Transverse colon (tissue), 4 donors: ENCODE results near the gene RGS11. TPM values are rescaled to one million over a fixed set of nuclear protein-coding genes. Genes with fewer than 3 reads are reported as not detected.

Source experiments
- DNase-seq: peaks from one replicate; pipeline ENCODE4 v3.0.0-alpha.2; 2019
- H3K27ac ChIP-seq, 4 donors: fragments of 200-600 bp; sonication (generic); 2 replicates each; pipeline ENCODE4 v1.5.1; 2016 to 2018; ENCODE audit warnings: inconsistent platforms in 4 of 4
- H3K27me3 ChIP-seq: fragments of 200-600 bp; sonication (generic); 2 replicates; pipeline ENCODE4 v1.5.1; 2017; ENCODE audit warnings: inconsistent platforms
- H3K36me3 ChIP-seq, 4 donors: fragments of 200-600 bp; sonication (generic); 2 replicates each; pipeline ENCODE4 v1.5.1; 2017 to 2019; ENCODE audit warnings: inconsistent platforms in 4 of 4
- H3K4me1 ChIP-seq, 4 donors: fragments of 200-600 bp; sonication (generic); 2 replicates each; pipeline ENCODE4 v1.5.1; 2017 to 2020; ENCODE audit warnings: inconsistent platforms in 4 of 4
- H3K4me3 ChIP-seq, 4 donors: fragments of 200-600 bp; sonication (generic); 1 replicate in 1 of 4; 2 replicates in 3 of 4; pipeline versions ENCODE4 v1.5.1 to v1.6.1; 2017 to 2019; ENCODE audit warnings: inconsistent platforms in 4 of 4
- H3K9me3 ChIP-seq, 2 donors: fragments of 200-600 bp; sonication (generic); 2 replicates each; pipeline ENCODE4 v1.5.1; 2017 to 2019; ENCODE audit warnings: inconsistent platforms in 2 of 2
- EP300 ChIP-seq: sonication (generic); formaldehyde crosslinking; IDR thresholded peaks from one replicate; pipeline ENCODE4 v1.6.1; 2017; ENCODE audit warnings: antibody characterized with exemption, low read depth
- POLR2A ChIP-seq: fragments of 450-650 bp; IDR thresholded peaks from one replicate; pipeline ENCODE4 v1.6.1; 2016; ENCODE audit warnings: antibody characterized with exemption, mild to moderate bottlenecking, moderate library complexity
- POLR2AphosphoS5 ChIP-seq, 3 donors: sonication (generic); formaldehyde crosslinking; IDR thresholded peaks; one replicate each; pipeline ENCODE4 v1.6.1; 2016; ENCODE audit warnings: antibody characterized with exemption in 3 of 3
- WGBS, 2 donors: methylation state at CpG; one replicate each; pipeline ENCODE4 v1.1.5; 2018; ENCODE audit warnings: low coverage in 1 of 2; 5-methylcytosine and 5-hydroxymethylcytosine counted together
- in situ Hi-C, 4 donors: fragments of 200-750 bp; cut with MboI; loops; one replicate each; pipeline versions ENCODE4 v1.15.0 to v1.15.1; 2017; ENCODE audit warnings: low sequenced_read_pairs in 3 of 4, low pct_ligation_motif_present in 1 of 4, low pct_unique_long_range_greater_than_20kb in 1 of 4
- intact Hi-C: fragments of 100-400 bp; cut with DNase I; formaldehyde crosslinking; loops from one replicate; pipeline ENCODE4 v1.15.1; 2023; ENCODE audit warnings: low total_unique reads
- total RNA-seq, 4 donors: library from RNA; depleted of rRNA; stranded (reverse); fragments of >200 nt; gene quantifications; one replicate each; pipeline ENCODE4 v1.1.0, GENCODE V29; 2016
- TF ChIP-seq, protein P1 (sequence below), 5 experiments: fragments of 200-600 bp in 3 of 5; fragments of 450-650 bp in 2 of 5; sonication (generic) in 3 of 5; IDR thresholded peaks; 1 replicate in 2 of 5; 2 replicates in 3 of 5; pipeline ENCODE4 v1.5.1; 2016 to 2017; ENCODE audit warnings: antibody characterized with exemption in 5 of 5, inconsistent platforms in 3 of 5, mild to moderate bottlenecking in 2 of 5, moderate library complexity in 1 of 5

The RGS11 gene
- total RNA-seq, 4 donors from 2014 or later = 2.0 to 24.3 (median 6.7) TPM

DNA sequence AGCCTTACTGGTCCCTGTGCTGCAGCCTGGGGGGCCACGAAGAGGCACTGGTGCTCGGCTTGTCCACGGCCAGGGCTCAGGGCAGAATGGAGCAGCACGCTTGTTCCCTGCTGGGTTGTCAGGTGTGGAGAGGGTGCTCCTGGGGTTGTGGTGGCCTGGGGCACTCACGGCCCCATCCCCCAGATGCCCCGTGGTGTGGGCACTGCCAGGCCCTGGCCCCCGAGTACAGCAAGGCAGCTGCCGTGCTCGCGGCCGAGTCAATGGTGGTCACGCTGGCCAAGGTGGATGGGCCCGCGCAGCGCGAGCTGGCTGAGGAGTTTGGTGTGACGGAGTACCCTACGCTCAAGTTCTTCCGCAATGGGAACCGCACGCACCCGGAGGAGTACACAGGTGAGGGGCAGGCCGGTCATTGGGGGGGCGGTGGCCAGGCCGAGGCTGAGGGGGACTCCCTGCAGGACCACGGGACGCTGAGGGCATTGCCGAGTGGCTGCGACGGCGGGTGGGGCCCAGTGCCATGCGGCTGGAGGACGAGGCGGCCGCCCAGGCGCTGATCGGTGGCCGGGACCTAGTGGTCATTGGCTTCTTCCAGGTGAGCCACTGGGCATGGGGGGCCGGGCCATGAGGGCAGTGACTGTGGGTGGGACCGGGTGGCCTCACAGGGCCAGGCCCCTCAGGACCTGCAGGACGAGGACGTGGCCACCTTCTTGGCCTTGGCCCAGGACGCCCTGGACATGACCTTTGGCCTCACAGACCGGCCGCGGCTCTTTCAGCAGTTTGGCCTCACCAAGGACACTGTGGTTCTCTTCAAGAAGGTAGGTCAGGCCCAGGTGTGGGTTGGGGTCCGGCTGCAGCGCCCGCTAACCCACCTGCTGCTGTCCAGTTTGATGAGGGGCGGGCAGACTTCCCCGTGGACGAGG, 8.7 kb upstream of the RGS11 start:
- no peak for DNase-seq

DNA sequence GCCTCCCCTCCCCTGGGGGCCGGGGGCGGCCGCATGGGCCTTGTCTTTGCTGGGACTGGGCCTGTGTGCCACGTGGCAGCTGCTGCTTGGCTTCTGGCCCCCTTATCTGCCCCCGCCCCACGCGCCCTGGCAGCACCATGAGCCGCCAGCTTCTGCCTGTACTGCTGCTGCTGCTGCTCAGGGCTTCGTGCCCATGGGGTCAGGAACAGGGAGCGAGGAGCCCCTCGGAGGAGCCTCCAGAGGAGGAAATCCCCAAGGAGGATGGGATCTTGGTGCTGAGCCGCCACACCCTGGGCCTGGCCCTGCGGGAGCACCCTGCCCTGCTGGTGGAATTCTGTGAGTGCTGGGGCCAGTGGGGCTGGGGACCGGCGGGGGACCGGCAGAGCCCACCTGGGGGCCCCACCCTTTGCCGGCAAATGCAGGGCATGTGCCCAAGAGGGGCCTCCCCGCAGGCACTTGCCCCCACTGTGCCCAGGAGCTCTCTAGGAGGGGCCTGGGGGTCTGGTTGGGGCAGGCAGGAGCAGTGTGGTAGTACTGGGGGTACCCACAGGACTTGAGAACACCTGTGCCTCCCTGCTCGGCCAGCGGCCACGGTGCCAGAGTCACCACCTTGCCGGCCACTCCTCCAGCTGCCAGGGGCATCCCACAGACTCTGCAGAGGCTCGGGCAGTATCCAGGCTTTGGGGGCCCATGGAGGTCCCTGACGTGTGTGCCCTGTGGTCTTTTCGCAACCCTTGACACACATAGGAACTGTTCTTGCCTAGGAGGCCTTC, 7.5 kb upstream of the RGS11 start, which contains the start of gene PDIA2:
Gene PDIA2 (plus strand): TSS at position 132 of the 773 bp plus-strand sequence. CDS start 6 bp downstream, at position 138.
- in situ Hi-C loops (no loop called here), intact Hi-C loops (no loop called here)
- Histone ChIP-seq H3K36me3 (peaks cover 0 to under 1% (median 0%) of the 10 kb centered on the region in 4 donors), H3K4me3 (no peak within 1 kb of the TSS), H3K4me1 (peaks cover 6 to 18% (median 11%) of the 10 kb centered on the region in 4 donors), H3K27me3 (peaks cover 48% of the 10 kb centered on the region), H3K27ac (no peak within 1 kb of the TSS), H3K9me3 (no peaks in the 10 kb centered on the region)
- TF ChIP-seq POLR2AphosphoS5 (IDR thresholded peaks at IDR 0.05) = no peak
- TF ChIP-seq, protein P1, sequence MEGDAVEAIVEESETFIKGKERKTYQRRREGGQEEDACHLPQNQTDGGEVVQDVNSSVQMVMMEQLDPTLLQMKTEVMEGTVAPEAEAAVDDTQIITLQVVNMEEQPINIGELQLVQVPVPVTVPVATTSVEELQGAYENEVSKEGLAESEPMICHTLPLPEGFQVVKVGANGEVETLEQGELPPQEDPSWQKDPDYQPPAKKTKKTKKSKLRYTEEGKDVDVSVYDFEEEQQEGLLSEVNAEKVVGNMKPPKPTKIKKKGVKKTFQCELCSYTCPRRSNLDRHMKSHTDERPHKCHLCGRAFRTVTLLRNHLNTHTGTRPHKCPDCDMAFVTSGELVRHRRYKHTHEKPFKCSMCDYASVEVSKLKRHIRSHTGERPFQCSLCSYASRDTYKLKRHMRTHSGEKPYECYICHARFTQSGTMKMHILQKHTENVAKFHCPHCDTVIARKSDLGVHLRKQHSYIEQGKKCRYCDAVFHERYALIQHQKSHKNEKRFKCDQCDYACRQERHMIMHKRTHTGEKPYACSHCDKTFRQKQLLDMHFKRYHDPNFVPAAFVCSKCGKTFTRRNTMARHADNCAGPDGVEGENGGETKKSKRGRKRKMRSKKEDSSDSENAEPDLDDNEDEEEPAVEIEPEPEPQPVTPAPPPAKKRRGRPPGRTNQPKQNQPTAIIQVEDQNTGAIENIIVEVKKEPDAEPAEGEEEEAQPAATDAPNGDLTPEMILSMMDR (IDR thresholded peaks at IDR 0.05) = no peak
- no peak for TF ChIP-seq POLR2A
- TF ChIP-seq EP300 = no peak
- WGBS, 2 donors = 63% methylated on average over 21 of the region's 25 CpGs; no CpG with 5 or more reads in 1 of the 2 donors
- no peak for DNase-seq

More for the DNA sequence above, 8.7 kb upstream of the RGS11 start:
- TF ChIP-seq POLR2A (no peak), POLR2AphosphoS5 (IDR thresholded peaks at IDR 0.05) (no peak), EP300 (no peak)
- TF ChIP-seq, protein P1 (IDR thresholded peaks at IDR 0.05) = no peak
- H3K4me1 ChIP-seq = peaks cover 6 to 18% (median 11%) of the 10 kb centered on the region in 4 donors
- in situ Hi-C loops = no loop called here
- intact Hi-C loops = no loop called here
- no peaks in the 10 kb centered on the region for H3K9me3 ChIP-seq
- WGBS, 2 donors = 93 to 95% methylated on average over 4 to 47 of the region's 52 CpGs
- peaks cover 0 to 12% (median 6%) of the 10 kb centered on the region in 4 donors for H3K36me3 ChIP-seq
- peaks cover 37% of the 10 kb centered on the region for H3K27me3 ChIP-seq
- H3K27ac ChIP-seq = no peak overlapping the region
- no peak overlapping the region for H3K4me3 ChIP-seq

DNA sequence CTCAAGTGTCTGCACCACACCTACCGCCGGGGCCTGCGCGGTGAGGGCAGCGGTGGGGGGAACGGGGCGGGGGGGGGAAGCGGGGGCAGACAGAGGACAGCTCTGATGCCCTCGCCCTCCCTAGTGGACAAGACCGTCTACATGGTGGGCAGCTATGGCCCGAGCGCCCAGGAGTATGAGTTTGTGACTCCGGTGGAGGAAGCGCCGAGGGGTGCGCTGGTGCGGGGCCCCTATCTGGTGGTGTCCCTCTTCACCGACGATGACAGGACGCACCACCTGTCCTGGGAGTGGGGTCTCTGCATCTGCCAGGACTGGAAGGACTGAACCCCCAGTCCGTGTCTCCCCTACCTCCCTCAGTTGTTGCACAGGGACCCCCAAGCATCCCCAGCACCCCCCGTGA, 6.7 kb upstream of the RGS11 start:
- no peak overlapping the region for H3K27ac ChIP-seq
- 74% methylated on average over 20 of the region's 22 CpGs; no CpG with 5 or more reads in 1 of the 2 donors for WGBS, 2 donors
- in situ Hi-C loops = no loop called here

More for the DNA sequence above, 6.7 kb upstream of the RGS11 start:
- Histone ChIP-seq H3K36me3 (no peaks in the 10 kb centered on the region), H3K9me3 (no peaks in the 10 kb centered on the region), H3K27me3 (peaks cover 48% of the 10 kb centered on the region), H3K4me3 (no peak overlapping the region), H3K4me1 (peaks cover 6 to 18% (median 11%) of the 10 kb centered on the region in 4 donors)
- intact Hi-C loops = no loop called here
- DNase-seq = no peak
- TF ChIP-seq POLR2AphosphoS5 (IDR thresholded peaks at IDR 0.05) (no peak), EP300 (no peak), POLR2A (no peak)
- TF ChIP-seq, protein P1 (IDR thresholded peaks at IDR 0.05) = no peak
